ENCODE results near the gene PSRC1. TPM values are rescaled to one million over a fixed set of nuclear protein-coding genes. Genes with fewer than 3 reads are reported as not detected.

The PSRC1 gene
- total RNA-seq, 1 experiment from 2014 or later = 68.4 TPM

DNA sequence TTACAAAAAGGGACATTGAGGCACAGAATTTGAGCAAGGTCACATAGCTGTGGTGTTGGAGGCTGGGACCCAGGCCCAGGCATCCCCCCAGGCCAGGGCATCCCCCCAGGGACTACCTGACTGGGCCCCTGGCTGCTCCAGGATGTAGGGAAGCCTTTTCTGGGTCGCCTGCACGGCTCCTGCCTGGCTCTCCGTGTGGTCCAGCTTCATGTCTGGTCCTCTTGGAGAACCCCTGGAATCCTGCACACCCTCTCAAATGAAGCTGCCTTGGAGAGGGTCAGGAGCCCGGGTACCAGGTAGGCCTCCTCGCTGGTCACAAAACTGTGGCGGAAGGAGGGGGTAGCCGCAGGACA is 34.5 kb downstream of the PSRC1 start:
- H3K27ac Mint-ChIP-seq = no peak overlapping the region
- ChIA-PET CTCF (interaction anchor here (1.2 to 5.9 kb wide), 6 partner anchors 9 to 150 kb away, joined by 3 to 81 read pairs (median 9); partner anchors contain the start of gene SORT1), POLR2A (interaction anchor here (1.0 to 3.0 kb wide), 2 partner anchors 9 to 34 kb away, joined by 3 to 21 read pairs; no protein-coding TSS in a partner anchor)
- H3K4me1 Mint-ChIP-seq = peaks cover 18% of the 10 kb centered on the region
- TF ChIP-seq, protein P1, sequence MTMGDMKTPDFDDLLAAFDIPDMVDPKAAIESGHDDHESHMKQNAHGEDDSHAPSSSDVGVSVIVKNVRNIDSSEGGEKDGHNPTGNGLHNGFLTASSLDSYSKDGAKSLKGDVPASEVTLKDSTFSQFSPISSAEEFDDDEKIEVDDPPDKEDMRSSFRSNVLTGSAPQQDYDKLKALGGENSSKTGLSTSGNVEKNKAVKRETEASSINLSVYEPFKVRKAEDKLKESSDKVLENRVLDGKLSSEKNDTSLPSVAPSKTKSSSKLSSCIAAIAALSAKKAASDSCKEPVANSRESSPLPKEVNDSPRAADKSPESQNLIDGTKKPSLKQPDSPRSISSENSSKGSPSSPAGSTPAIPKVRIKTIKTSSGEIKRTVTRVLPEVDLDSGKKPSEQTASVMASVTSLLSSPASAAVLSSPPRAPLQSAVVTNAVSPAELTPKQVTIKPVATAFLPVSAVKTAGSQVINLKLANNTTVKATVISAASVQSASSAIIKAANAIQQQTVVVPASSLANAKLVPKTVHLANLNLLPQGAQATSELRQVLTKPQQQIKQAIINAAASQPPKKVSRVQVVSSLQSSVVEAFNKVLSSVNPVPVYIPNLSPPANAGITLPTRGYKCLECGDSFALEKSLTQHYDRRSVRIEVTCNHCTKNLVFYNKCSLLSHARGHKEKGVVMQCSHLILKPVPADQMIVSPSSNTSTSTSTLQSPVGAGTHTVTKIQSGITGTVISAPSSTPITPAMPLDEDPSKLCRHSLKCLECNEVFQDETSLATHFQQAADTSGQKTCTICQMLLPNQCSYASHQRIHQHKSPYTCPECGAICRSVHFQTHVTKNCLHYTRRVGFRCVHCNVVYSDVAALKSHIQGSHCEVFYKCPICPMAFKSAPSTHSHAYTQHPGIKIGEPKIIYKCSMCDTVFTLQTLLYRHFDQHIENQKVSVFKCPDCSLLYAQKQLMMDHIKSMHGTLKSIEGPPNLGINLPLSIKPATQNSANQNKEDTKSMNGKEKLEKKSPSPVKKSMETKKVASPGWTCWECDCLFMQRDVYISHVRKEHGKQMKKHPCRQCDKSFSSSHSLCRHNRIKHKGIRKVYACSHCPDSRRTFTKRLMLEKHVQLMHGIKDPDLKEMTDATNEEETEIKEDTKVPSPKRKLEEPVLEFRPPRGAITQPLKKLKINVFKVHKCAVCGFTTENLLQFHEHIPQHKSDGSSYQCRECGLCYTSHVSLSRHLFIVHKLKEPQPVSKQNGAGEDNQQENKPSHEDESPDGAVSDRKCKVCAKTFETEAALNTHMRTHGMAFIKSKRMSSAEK (CRISPR knock-in tag; IDR thresholded peaks at IDR 0.05; ENCODE audit: borderline replicate concordance) = no peak
- TF ChIP-seq CREM (CRISPR knock-in tag; IDR thresholded peaks at IDR 0.05) (no peak), E2F4 (CRISPR knock-in tag; IDR thresholded peaks at IDR 0.05; ENCODE audit: borderline replicate concordance, low read depth) (no peak), SP1 (CRISPR knock-in tag; conservative IDR thresholded peaks at IDR 0.05) (no peak), ELF4 (CRISPR knock-in tag; IDR thresholded peaks at IDR 0.05; ENCODE audit: low read depth) (no peak), GTF2I (CRISPR knock-in tag; conservative IDR thresholded peaks at IDR 0.05) (no peak), FOXJ3 (CRISPR knock-in tag; IDR thresholded peaks at IDR 0.05; ENCODE audit: borderline replicate concordance) (no peak), ATF6 (CRISPR knock-in tag; IDR thresholded peaks at IDR 0.05) (no peak), SMAD3 (CRISPR knock-in tag; IDR thresholded peaks at IDR 0.05; ENCODE audit: borderline replicate concordance) (no peak), TEAD4 (CRISPR knock-in tag; IDR thresholded peaks at IDR 0.05) (no peak), GABPB1 (CRISPR knock-in tag; IDR thresholded peaks at IDR 0.05) (no peak), AFF4 (CRISPR knock-in tag; IDR thresholded peaks at IDR 0.05; ENCODE audit: borderline replicate concordance) (no peak), ZNF138 (CRISPR knock-in tag; conservative IDR thresholded peaks at IDR 0.05) (no peak), JAZF1 (CRISPR knock-in tag; IDR thresholded peaks at IDR 0.05) (no peak), ZNF121 (CRISPR knock-in tag; IDR thresholded peaks at IDR 0.05) (no peak), ZNF423 (CRISPR knock-in tag; IDR thresholded peaks at IDR 0.05) (no peak), SMAD4 (CRISPR knock-in tag; IDR thresholded peaks at IDR 0.05) (no peak)
- TF ChIP-seq, protein P2, sequence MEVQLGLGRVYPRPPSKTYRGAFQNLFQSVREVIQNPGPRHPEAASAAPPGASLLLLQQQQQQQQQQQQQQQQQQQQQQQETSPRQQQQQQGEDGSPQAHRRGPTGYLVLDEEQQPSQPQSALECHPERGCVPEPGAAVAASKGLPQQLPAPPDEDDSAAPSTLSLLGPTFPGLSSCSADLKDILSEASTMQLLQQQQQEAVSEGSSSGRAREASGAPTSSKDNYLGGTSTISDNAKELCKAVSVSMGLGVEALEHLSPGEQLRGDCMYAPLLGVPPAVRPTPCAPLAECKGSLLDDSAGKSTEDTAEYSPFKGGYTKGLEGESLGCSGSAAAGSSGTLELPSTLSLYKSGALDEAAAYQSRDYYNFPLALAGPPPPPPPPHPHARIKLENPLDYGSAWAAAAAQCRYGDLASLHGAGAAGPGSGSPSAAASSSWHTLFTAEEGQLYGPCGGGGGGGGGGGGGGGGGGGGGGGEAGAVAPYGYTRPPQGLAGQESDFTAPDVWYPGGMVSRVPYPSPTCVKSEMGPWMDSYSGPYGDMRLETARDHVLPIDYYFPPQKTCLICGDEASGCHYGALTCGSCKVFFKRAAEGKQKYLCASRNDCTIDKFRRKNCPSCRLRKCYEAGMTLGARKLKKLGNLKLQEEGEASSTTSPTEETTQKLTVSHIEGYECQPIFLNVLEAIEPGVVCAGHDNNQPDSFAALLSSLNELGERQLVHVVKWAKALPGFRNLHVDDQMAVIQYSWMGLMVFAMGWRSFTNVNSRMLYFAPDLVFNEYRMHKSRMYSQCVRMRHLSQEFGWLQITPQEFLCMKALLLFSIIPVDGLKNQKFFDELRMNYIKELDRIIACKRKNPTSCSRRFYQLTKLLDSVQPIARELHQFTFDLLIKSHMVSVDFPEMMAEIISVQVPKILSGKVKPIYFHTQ (CRISPR knock-in tag; IDR thresholded peaks at IDR 0.05) = no peak
- peaks cover 8% of the 10 kb centered on the region; the same call in 1 of the 2 replicates for H3K9me3 Mint-ChIP-seq
- peaks cover 36% of the 10 kb centered on the region for H3K27me3 Mint-ChIP-seq (ENCODE audit: low read depth)
- ATAC-seq = no peak
- H3K36me3 Mint-ChIP-seq = peaks cover 17% of the 10 kb centered on the region
- no peak overlapping the region; the same call in 1 of the 2 replicates for H3K4me3 Mint-ChIP-seq
- no peak for DNase-seq (ENCODE audit: low spot score)
